GM10266 (cell line): ENCODE data around the gene MINK1.

Experiments used
- DNase-seq: peaks from one replicate; pipeline ENCODE4 v3.0.0; 2012; ENCODE audit errors: extremely low spot score
- CTCF ChIP-seq: IDR thresholded peaks from 2 replicates; pipeline ENCODE4 v1.5.1; 2012; ENCODE audit warnings: mild to moderate bottlenecking, low read depth; ENCODE audit not compliant: control insufficient read depth, insufficient read depth; ENCODE audit errors: missing control alignments

The MINK1 gene

GRCh38 chr17:4942760-4943508, 109.8 kb downstream of the MINK1 start:
- TF ChIP-seq CTCF, result no peak
- no peak for DNase-seq

GRCh38 chr17:4944163-4944553, 111.0 kb downstream of the MINK1 start:
- TF ChIP-seq CTCF, result no peak
- DNase-seq, result no peak

GRCh38 chr17:4944554-4945175, 111.5 kb downstream of the MINK1 start:
- TF ChIP-seq CTCF, result no peak
- DNase-seq, result no peak

GRCh38 chr17:4945176-4945943, 112.2 kb downstream of the MINK1 start:
- TF ChIP-seq CTCF, result no peak
- DNase-seq, result peak; percentile 83

- no peak for TF ChIP-seq CTCF
- no peak for DNase-seq
These were observed 112.8 kb downstream of the MINK1 start for GRCh38 chr17:4945944-4946280.

GRCh38 chr17:4946312-4946976, 113.3 kb downstream of the MINK1 start:
- TF ChIP-seq CTCF, result no peak
- DNase-seq, result no peak

- DNase-seq, result no peak
- no peak for TF ChIP-seq CTCF
These were observed 113.9 kb downstream of the MINK1 start for GRCh38 chr17:4947010-4947410.
